ENCODE data around the gene PAPPA. TPM values are rescaled to one million over a fixed set of nuclear protein-coding genes. Genes with fewer than 3 reads are reported as not detected.

The PAPPA gene
- total RNA-seq, 1 donor from 2014 or later, result 0.69 TPM

GRCh38 chr9:116329470-116329869, 175.9 kb downstream of the PAPPA start:
- H3K27ac ChIP-seq (replicated peaks), result no peak overlapping the region
- no peak for TF ChIP-seq CTCF (IDR thresholded peaks at IDR 0.05; ENCODE audit: borderline replicate concordance)

GRCh38 chr9:116331241-116331640, 177.7 kb downstream of the PAPPA start:
- intact Hi-C loops (cut with micrococcal nuclease), result no loop called here
- no peak overlapping the region for H3K27ac ChIP-seq (replicated peaks)
- TF ChIP-seq CTCF (IDR thresholded peaks at IDR 0.05; ENCODE audit: borderline replicate concordance), result no peak
- no peaks in the 10 kb centered on the region for H3K27me3 ChIP-seq (ENCODE audit: low read depth)
- no peak for DNase-seq
- H3K4me1 ChIP-seq, result peaks cover 24% of the 10 kb centered on the region
- H3K4me3 ChIP-seq, result no peak overlapping the region
- H3K9me3 ChIP-seq (replicated peaks), result no peaks in the 10 kb centered on the region
- no peaks in the 10 kb centered on the region for H3K36me3 ChIP-seq

More at GRCh38 chr9:116329470-116329869, 175.9 kb downstream of the PAPPA start:
- intact Hi-C loops (cut with micrococcal nuclease), result no loop called here
- no peaks in the 10 kb centered on the region for H3K9me3 ChIP-seq (replicated peaks)
- no peaks in the 10 kb centered on the region for H3K27me3 ChIP-seq (ENCODE audit: low read depth)
- DNase-seq, result no peak
- no peaks in the 10 kb centered on the region for H3K36me3 ChIP-seq
- no peak overlapping the region for H3K4me3 ChIP-seq
- H3K4me1 ChIP-seq, result peaks cover 24% of the 10 kb centered on the region

- intact Hi-C loops (cut with micrococcal nuclease), result no loop called here
- H3K36me3 ChIP-seq, result no peaks in the 10 kb centered on the region
- no peak for DNase-seq
Observed at GRCh38 chr9:116332090-116332489, 178.5 kb downstream of the PAPPA start.

GRCh38 chr9:116333254-116333653, 179.7 kb downstream of the PAPPA start:
- TF ChIP-seq CTCF (IDR thresholded peaks at IDR 0.05; ENCODE audit: borderline replicate concordance), result no peak

More at GRCh38 chr9:116332090-116332489, 178.5 kb downstream of the PAPPA start:
- no peak for TF ChIP-seq CTCF (IDR thresholded peaks at IDR 0.05; ENCODE audit: borderline replicate concordance)
- Histone ChIP-seq H3K9me3 (replicated peaks) (no peaks in the 10 kb centered on the region), H3K4me1 (peaks cover 22% of the 10 kb centered on the region), H3K27me3 (ENCODE audit: low read depth) (no peaks in the 10 kb centered on the region), H3K4me3 (no peak overlapping the region), H3K27ac (replicated peaks) (no peak overlapping the region)

GRCh38 chr9:116334546-116335150, 181.1 kb downstream of the PAPPA start:
- Histone ChIP-seq H3K4me3 (no peak overlapping the region), H3K27ac (replicated peaks) (no peak overlapping the region), H3K9me3 (replicated peaks) (no peaks in the 10 kb centered on the region), H3K4me1 (peaks cover 9% of the 10 kb centered on the region), H3K27me3 (ENCODE audit: low read depth) (no peaks in the 10 kb centered on the region), H3K36me3 (no peaks in the 10 kb centered on the region)
- DNase-seq, result no peak
- TF ChIP-seq CTCF (IDR thresholded peaks at IDR 0.05; ENCODE audit: borderline replicate concordance), result no peak
- intact Hi-C loops (cut with micrococcal nuclease), result no loop called here

More at GRCh38 chr9:116333254-116333653, 179.7 kb downstream of the PAPPA start:
- Histone ChIP-seq H3K4me1 (peaks cover 11% of the 10 kb centered on the region), H3K27ac (replicated peaks) (no peak overlapping the region), H3K27me3 (ENCODE audit: low read depth) (no peaks in the 10 kb centered on the region), H3K36me3 (no peaks in the 10 kb centered on the region), H3K9me3 (replicated peaks) (no peaks in the 10 kb centered on the region), H3K4me3 (no peak overlapping the region)
- DNase-seq, result no peak
- intact Hi-C loops (cut with micrococcal nuclease), result no loop called here

Data from left ventricle myocardium inferior (tissue), 1 donor.